Spleen (tissue), 7 donors: ENCODE data around the gene IL12RB2.

Experiments used
- CTCF ChIP-seq, 11 experiments: fragments of 200-600 bp in 7 of 11; fragments of 450-650 bp in 4 of 11; sonication (generic) in 4 of 11; IDR thresholded peaks in 8 of 11; conservative IDR thresholded peaks in 3 of 11; 1 replicate in 7 of 11; 2 replicates in 4 of 11; pipeline versions ENCODE4 v1.4.0 to v1.8.0; 2016 to 2021; ENCODE audit warnings: antibody characterized with exemption in 11 of 11, inconsistent platforms in 4 of 11, mild to moderate bottlenecking in 1 of 11
- POLR2A ChIP-seq, 3 donors: fragments of 450-650 bp; IDR thresholded peaks; one replicate each; pipeline ENCODE4 v1.5.1; 2017; ENCODE audit warnings: antibody characterized with exemption in 3 of 3, mild to moderate bottlenecking in 1 of 3
- POLR2AphosphoS5 ChIP-seq, 3 donors: sonication (generic); formaldehyde crosslinking; IDR thresholded peaks; one replicate each; pipeline ENCODE4 v1.5.1; 2017; ENCODE audit warnings: antibody characterized with exemption in 3 of 3
- donor health status: DM: no; HTN: no; CAD: no; lungs with moderate emphysema.
- donor health status: DM: no; HTN: no; CAD: no.
- donor health status: DM: no; HTN: no; CAD: no.

- TF ChIP-seq POLR2A (IDR thresholded peaks at IDR 0.05) (no peak), POLR2AphosphoS5 (IDR thresholded peaks at IDR 0.05) (peak in 2 of 3 donors; percentile 3 to 14), CTCF (IDR thresholded peaks at IDR 0.05 in 8 of 11, conservative IDR thresholded peaks at IDR 0.05 in 3 of 11) (no peak)
These were observed 93.8 kb downstream of the IL12RB2 start for GRCh38 chr1:67401443-67401842.
